HEK293T (cell line): ENCODE results near the gene PLEKHA7.

Source experiments
- BHLHE40 ChIP-seq: fragments of 450-650 bp; IDR thresholded peaks from 2 replicates; pipeline ENCODE4 v1.6.1; 2016; ENCODE audit warnings: mild to moderate bottlenecking, moderate library complexity, borderline replicate concordance
- FOXA1 ChIP-seq: fragments of 450-650 bp; IDR thresholded peaks from 2 replicates; pipeline ENCODE4 v1.6.1; 2016; ENCODE audit warnings: mild to moderate bottlenecking
- FOXK2 ChIP-seq: fragments of 450-650 bp; IDR thresholded peaks from 2 replicates; pipeline ENCODE4 v1.6.1; 2016; ENCODE audit warnings: mild to moderate bottlenecking
- FOXM1 ChIP-seq: fragments of 450-650 bp; IDR thresholded peaks from 2 replicates; pipeline ENCODE4 v1.6.1; 2017; ENCODE audit warnings: mild to moderate bottlenecking, borderline replicate concordance
- SUZ12 ChIP-seq: fragments of 450-650 bp; IDR thresholded peaks from 2 replicates; pipeline ENCODE4 v1.6.1; 2016; ENCODE audit warnings: mild to moderate bottlenecking
- TARDBP ChIP-seq: fragments of 450-650 bp; IDR thresholded peaks from 2 replicates; pipeline ENCODE4 v1.6.1; 2016

- no peak for TF ChIP-seq BHLHE40
- no peak for TF ChIP-seq FOXA1
- TF ChIP-seq FOXM1: no peak
- no peak for TF ChIP-seq TARDBP
- TF ChIP-seq SUZ12: no peak
- no peak for TF ChIP-seq FOXK2
Observed at GRCh38 chr11:16771350-16772140, 242.7 kb downstream of the PLEKHA7 start.
